ENCODE measurements around the gene BICRAL. TPM values are rescaled to one million over a fixed set of nuclear protein-coding genes. Genes with fewer than 3 reads are reported as not detected.

The BICRAL gene
- total and polyA plus RNA-seq, 4 donors, result 1.7 to 6.8 (median 3.9) TPM

GRCh38 chr6:42907336-42907735, 125.5 kb downstream of the BICRAL start (continued):
- TF ChIP-seq REST (IDR thresholded peaks at IDR 0.05), result no peak

- H3K4me3 ChIP-seq (ENCODE audit: low read depth in 1 of 3, low read length in 3 of 3), result no peak overlapping the region
- WGBS, result 95% methylated on average over 10 of the region's 10 CpGs
- H3K9me3 ChIP-seq (ENCODE audit: control insufficient read depth in 4 of 4, low read length in 3 of 4), result no peaks in the 10 kb centered on the region
- H3K36me3 ChIP-seq (ENCODE audit: control insufficient read depth in 4 of 4, insufficient read depth in 3 of 4, low read depth in 1 of 4, low read length in 3 of 4), result no peaks in the 10 kb centered on the region
- TF ChIP-seq GABPA (IDR thresholded peaks at IDR 0.05 in 1 of 2, conservative IDR thresholded peaks at IDR 0.05 in 1 of 2) (no peak), YY1 (IDR thresholded peaks at IDR 0.05) (no peak), TAF1 (conservative IDR thresholded peaks at IDR 0.05) (no peak), REST (IDR thresholded peaks at IDR 0.05) (no peak), RXRA (IDR thresholded peaks at IDR 0.05) (no peak), HNF4A (conservative IDR thresholded peaks at IDR 0.05) (no peak)
- H3K9ac ChIP-seq (ENCODE audit: low read depth in 1 of 2, low read length in 2 of 2), result no peak overlapping the region
- no peak overlapping the region for H3K27ac ChIP-seq (ENCODE audit: low read depth in 1 of 2, low read length in 2 of 2)
- no peaks in the 10 kb centered on the region for H3K27me3 ChIP-seq (ENCODE audit: control insufficient read depth in 4 of 4, insufficient read depth in 4 of 4, low read length in 3 of 4)
- H3K4me1 ChIP-seq (ENCODE audit: control insufficient read depth in 4 of 4, insufficient read depth in 4 of 4, low read length in 3 of 4), result peaks cover 0 to 6% (median 2%) of the 10 kb centered on the region in 4 donors
- no peak for DNase-seq (ENCODE audit: low spot score)
Measured at GRCh38 chr6:42909835-42910234, 128.0 kb downstream of the BICRAL start.

GRCh38 chr6:42911171-42912021, 129.5 kb downstream of the BICRAL start:
- H3K4me3 ChIP-seq (ENCODE audit: low read depth in 1 of 3, low read length in 3 of 3), result peak overlapping the region in 1 of 3 donors; percentile 54

More at GRCh38 chr6:42911171-42912021, 129.5 kb downstream of the BICRAL start:
- no peak for DNase-seq (ENCODE audit: low spot score)
- no peaks in the 10 kb centered on the region for H3K36me3 ChIP-seq (ENCODE audit: control insufficient read depth in 4 of 4, insufficient read depth in 3 of 4, low read depth in 1 of 4, low read length in 3 of 4)
- TF ChIP-seq FOXA1 (IDR thresholded peaks at IDR 0.05), result no peak
- TF ChIP-seq TAF1 (conservative IDR thresholded peaks at IDR 0.05), result no peak
- TF ChIP-seq REST (IDR thresholded peaks at IDR 0.05), result no peak
- peak in 1 of 2 donors; percentile 23 for TF ChIP-seq RAD21 (IDR thresholded peaks at IDR 0.05)
- no peak for TF ChIP-seq GABPA (IDR thresholded peaks at IDR 0.05 in 1 of 2, conservative IDR thresholded peaks at IDR 0.05 in 1 of 2)
- no peak for TF ChIP-seq CTCF (IDR thresholded peaks at IDR 0.05; ENCODE audit: low read depth, low read length, missing input control)
- no peak overlapping the region for H3K9ac ChIP-seq (ENCODE audit: low read depth in 1 of 2, low read length in 2 of 2)
- no peak overlapping the region for H3K27ac ChIP-seq (ENCODE audit: low read depth in 1 of 2, low read length in 2 of 2)
- H3K4me1 ChIP-seq (ENCODE audit: control insufficient read depth in 4 of 4, insufficient read depth in 4 of 4, low read length in 3 of 4), result peaks cover 0 to 6% (median 2%) of the 10 kb centered on the region in 4 donors
- H3K9me3 ChIP-seq (ENCODE audit: control insufficient read depth in 4 of 4, low read length in 3 of 4), result no peaks in the 10 kb centered on the region
- H3K27me3 ChIP-seq (ENCODE audit: control insufficient read depth in 4 of 4, insufficient read depth in 4 of 4, low read length in 3 of 4), result no peaks in the 10 kb centered on the region
- 13% methylated on average over 49 of the region's 49 CpGs for WGBS
